ENCODE measurements around the gene ZNF444. TPM values are rescaled to one million over a fixed set of nuclear protein-coding genes. Genes with fewer than 3 reads are reported as not detected.
A peak's percentile ranks its signal among the peaks of the same experiment; 100 is the strongest.

ZNF444 gene
- total RNA-seq, 2 donors from 2014 or later: 20.5 to 50.9 TPM

GRCh38 chr19:56141417-56141993, 418 bp downstream of the ZNF444 start:
- Histone ChIP-seq H3K27me3 (no peaks in the 10 kb centered on the region), H3K9ac (ENCODE audit: low read depth in 2 of 2, low read length in 2 of 2) (peak overlapping the region; percentile 41 to 86), H3K27ac (peak overlapping the region; percentile 89), H3K36me3 (no peaks in the 10 kb centered on the region), H3K4me3 (peak overlapping the region; percentile 44), H3K9me3 (no peaks in the 10 kb centered on the region), H3K4me1 (peaks cover 10% of the 10 kb centered on the region)
- no peak for TF ChIP-seq CTCF (IDR thresholded peaks at IDR 0.05)
- peak; percentile 49 for DNase-seq
- intact Hi-C loops (cut with DNase I): loop anchor here (5.0 kb wide), 1 partner anchor 34 kb away; no protein-coding TSS in a partner anchor

DNA sequence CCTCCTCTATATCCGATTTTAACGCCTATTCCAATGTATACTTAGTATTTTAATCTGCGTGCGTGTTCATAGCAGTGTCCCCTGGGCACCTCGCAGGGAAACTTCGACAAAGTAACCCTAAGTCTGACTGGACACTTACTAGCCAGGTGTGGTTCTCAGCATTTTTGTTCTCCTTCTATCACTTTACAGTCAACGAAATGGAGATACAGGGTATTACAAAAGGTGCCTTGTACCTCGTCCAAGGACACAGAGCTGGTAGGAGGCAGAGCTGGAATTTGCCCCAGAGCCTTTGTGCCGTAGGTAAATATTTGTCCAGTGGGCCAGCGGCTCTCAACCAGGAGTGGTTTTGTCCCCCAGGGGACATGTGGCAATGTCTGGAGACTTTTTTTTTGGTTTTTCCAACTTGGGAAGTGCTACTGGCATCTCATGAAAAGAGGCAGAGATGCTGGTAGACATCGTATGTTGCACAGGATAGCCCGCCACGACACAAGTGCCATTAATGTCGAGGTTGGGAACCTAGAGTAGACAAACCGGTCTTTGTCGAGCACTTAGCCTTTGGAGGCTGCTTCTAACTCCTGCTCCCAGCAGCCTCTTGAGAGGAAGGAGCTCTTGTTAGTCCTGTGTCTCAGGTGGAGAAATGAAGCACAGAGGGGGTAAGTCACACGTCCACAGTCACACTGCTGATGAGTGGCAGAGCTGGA, 1.1 kb downstream of the ZNF444 start:
- DNase-seq: peak; percentile 80
- Histone ChIP-seq H3K36me3 (no peaks in the 10 kb centered on the region), H3K27me3 (no peaks in the 10 kb centered on the region), H3K4me1 (peaks cover 10% of the 10 kb centered on the region), H3K27ac (peak overlapping the region; percentile 89), H3K9me3 (no peaks in the 10 kb centered on the region), H3K4me3 (peak overlapping the region; percentile 44), H3K9ac (ENCODE audit: low read depth in 2 of 2, low read length in 2 of 2) (peak overlapping the region; percentile 41 to 86)
- intact Hi-C loops (cut with DNase I): loop anchor here (5.0 kb wide), 1 partner anchor 35 kb away; no protein-coding TSS in a partner anchor
- TF ChIP-seq CTCF (IDR thresholded peaks at IDR 0.05): no peak

DNA sequence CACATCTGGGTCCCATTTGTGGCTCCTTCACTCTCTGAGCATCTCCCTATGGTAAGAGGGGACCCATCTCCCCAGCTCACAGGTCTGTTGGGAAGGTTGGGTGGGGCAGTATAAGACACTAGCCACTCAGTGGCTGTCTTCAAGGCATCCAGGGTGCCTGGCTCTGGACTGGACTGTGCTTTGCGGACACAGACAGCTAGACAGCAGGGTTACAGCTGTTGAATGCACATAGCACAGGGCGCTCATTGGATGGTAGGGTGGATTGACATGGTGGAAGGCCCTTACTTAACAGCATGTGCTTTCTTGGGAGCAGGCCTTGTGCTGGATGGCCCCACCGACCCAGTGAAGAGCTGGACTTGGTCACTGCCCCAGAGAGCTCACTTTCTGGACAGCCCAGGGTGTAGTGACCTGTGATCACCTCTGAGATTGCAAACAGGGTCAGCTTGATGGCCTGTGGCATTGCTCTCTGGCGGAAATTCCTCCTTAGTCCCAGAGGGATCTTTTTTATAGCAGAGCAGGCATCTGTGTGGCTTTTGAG, 1.9 kb downstream of the ZNF444 start:
- peak overlapping the region; percentile 89 for H3K27ac ChIP-seq
- H3K4me1 ChIP-seq: peaks cover 10% of the 10 kb centered on the region
- no peaks in the 10 kb centered on the region for H3K36me3 ChIP-seq
- peak overlapping the region in 1 of 2 donors; percentile 86 for H3K9ac ChIP-seq (ENCODE audit: low read depth in 2 of 2, low read length in 2 of 2)
- TF ChIP-seq CTCF (IDR thresholded peaks at IDR 0.05): no peak
- no peak overlapping the region for H3K4me3 ChIP-seq
- no peaks in the 10 kb centered on the region for H3K9me3 ChIP-seq
- intact Hi-C loops (cut with DNase I): loop anchor here (5.0 kb wide), 1 partner anchor 36 kb away; no protein-coding TSS in a partner anchor
- no peaks in the 10 kb centered on the region for H3K27me3 ChIP-seq
- no peak for DNase-seq

- no peak overlapping the region for H3K4me3 ChIP-seq
- TF ChIP-seq CTCF (IDR thresholded peaks at IDR 0.05): no peak
- no peaks in the 10 kb centered on the region for H3K27me3 ChIP-seq
- H3K27ac ChIP-seq: no peak overlapping the region
- no peaks in the 10 kb centered on the region for H3K9me3 ChIP-seq
- intact Hi-C loops (cut with DNase I): loop anchor here (5.0 kb wide), 1 partner anchor 37 kb away; no protein-coding TSS in a partner anchor
- H3K9ac ChIP-seq (ENCODE audit: low read depth in 2 of 2, low read length in 2 of 2): no peak overlapping the region
- DNase-seq: no peak
- peaks cover 4% of the 10 kb centered on the region for H3K36me3 ChIP-seq
- peaks cover 10% of the 10 kb centered on the region for H3K4me1 ChIP-seq
Measured at GRCh38 chr19:56144376-56144775, 3.3 kb downstream of the ZNF444 start.

- TF ChIP-seq CTCF (IDR thresholded peaks at IDR 0.05): no peak
- Histone ChIP-seq H3K27me3 (no peaks in the 10 kb centered on the region), H3K27ac (no peak overlapping the region), H3K4me1 (peaks cover 10% of the 10 kb centered on the region), H3K4me3 (no peak overlapping the region), H3K9ac (ENCODE audit: low read depth in 2 of 2, low read length in 2 of 2) (no peak overlapping the region), H3K36me3 (peaks cover 4% of the 10 kb centered on the region), H3K9me3 (no peaks in the 10 kb centered on the region)
- intact Hi-C loops (cut with DNase I): loop anchor here (5.0 kb wide), 1 partner anchor 38 kb away; no protein-coding TSS in a partner anchor
- no peak for DNase-seq
Measured at GRCh38 chr19:56144831-56145230, 3.7 kb downstream of the ZNF444 start.
